Mammary epithelial cell (primary cell): ENCODE measurements around the gene SF3B3.

Source experiments
- CTCF ChIP-seq, 2 donors: IDR thresholded peaks in 1 of 2; conservative IDR thresholded peaks in 1 of 2; 2 replicates each; pipeline ENCODE4 v1.5.1; 2011 to 2012; ENCODE audit warnings: inconsistent platforms in 2 of 2, low read length in 2 of 2, mild to moderate bottlenecking in 2 of 2, control low read depth in 1 of 2, low read depth in 1 of 2; ENCODE audit not compliant: insufficient read depth in 1 of 2; ENCODE audit errors: extremely low read depth in 1 of 2
- EZH2 ChIP-seq: IDR thresholded peaks from 2 replicates; pipeline ENCODE4 v1.6.1; 2012; ENCODE audit warnings: low read length, inconsistent platforms, borderline replicate concordance

GRCh38 chr16:70529051-70529777 lies 5.6 kb downstream of the SF3B3 start:
- peak; percentile 54 to 59 for TF ChIP-seq CTCF (conservative IDR thresholded peaks at IDR 0.05 in 1 of 2, IDR thresholded peaks at IDR 0.05 in 1 of 2; ENCODE audit: extremely low read depth in 1 of 2, insufficient read depth in 1 of 2, low read depth in 1 of 2, low read length in 2 of 2)
- no peak for TF ChIP-seq EZH2
